Activated CD8-positive, alpha-beta memory T cell treated with anti-CD3 and anti-CD28 coated beads for 36 hours (primary cell): ENCODE results near the gene OR6N2. TPM values are rescaled to one million over a fixed set of nuclear protein-coding genes. Genes with fewer than 3 reads are reported as not detected.

Experiments used
- CTCF ChIA-PET: fragments of 350-600 bp; sonication (Branson Sonifier 250); formaldehyde crosslinking; loops from one replicate; lab custom pipeline; 2021; ENCODE audit warnings: antibody characterized with exemption; lab: Charles Lee
- POLR2A ChIA-PET: fragments of 350-600 bp; sonication (Branson Sonifier 250); formaldehyde crosslinking; loops from one replicate; lab custom pipeline; 2021; ENCODE audit warnings: antibody characterized with exemption; lab: Charles Lee
- total RNA-seq, 2 experiments: library from RNA; stranded (reverse); gene quantifications; one replicate each; pipeline ENCODE4 v1.2.3, GENCODE V29; 2021

Gene OR6N2
- total RNA-seq, 2 experiments from 2014 or later, result not detected

DNA sequence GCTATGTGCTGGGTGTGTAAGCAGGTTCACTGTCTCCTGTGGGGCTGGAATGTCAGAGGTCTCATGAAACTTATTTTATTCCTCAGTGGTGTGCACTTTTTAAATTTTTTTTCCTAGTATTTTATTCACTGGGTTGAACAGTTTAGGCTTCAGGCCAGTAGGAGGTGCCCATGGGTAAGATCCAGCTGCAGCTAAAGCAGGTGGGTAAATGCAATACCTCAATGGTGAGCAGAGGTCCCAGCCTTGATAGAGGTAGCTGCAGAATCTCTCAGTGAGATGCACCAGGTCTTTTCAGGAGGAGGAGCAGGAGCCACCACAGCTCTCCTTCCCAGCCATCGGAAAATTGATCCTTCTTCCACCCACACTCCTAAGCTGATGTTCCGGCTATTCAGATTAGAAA lies 12.6 kb upstream of the OR6N2 start:
- POLR2A ChIA-PET, result interaction anchor here (0.7 kb wide), 1 partner anchor 215 kb away, joined by 3 read pairs; no protein-coding TSS in a partner anchor

GRCh38 chr1:158771950-158772866 lies 8.8 kb downstream of the OR6N2 start, which contains the start of gene OR6N1:
OR6N1 (minus strand) TSS chr1:158772195; CDS start chr1:158766682, 5,513 bp downstream.
- CTCF ChIA-PET, result no interaction called here
- POLR2A ChIA-PET, result no interaction called here

More for the DNA sequence above, 12.6 kb upstream of the OR6N2 start:
- CTCF ChIA-PET, result interaction anchor here (0.9 kb wide), 1 partner anchor 204 kb away, joined by 4 read pairs; no protein-coding TSS in a partner anchor

DNA sequence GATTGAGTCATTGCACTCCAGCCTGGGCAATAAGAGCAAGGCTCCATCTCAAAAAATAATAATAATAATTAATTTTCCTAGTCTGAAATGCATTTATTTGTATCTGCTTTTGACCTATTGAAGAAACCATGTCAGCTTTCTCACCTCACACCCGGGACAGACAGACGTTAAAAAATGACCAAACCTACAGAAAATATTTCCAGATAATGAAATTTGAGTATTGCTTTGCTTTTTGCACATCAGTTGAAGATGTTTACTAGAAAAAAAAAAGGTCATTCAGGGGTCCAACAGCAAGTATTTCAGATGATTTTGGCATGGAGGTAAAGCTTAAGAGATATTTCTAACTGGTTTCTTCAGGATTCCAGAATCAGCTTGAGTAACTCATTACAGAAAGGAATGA lies 26.6 kb downstream of the OR6N2 start, which contains the start of gene OR6K6:
Gene OR6K6, plus strand, starts transcription at position 301 of the 400 bp plus-strand sequence. CDS start 168 bp downstream, outside the sequence.
- ChIA-PET CTCF (no interaction called here), POLR2A (no interaction called here)

DNA sequence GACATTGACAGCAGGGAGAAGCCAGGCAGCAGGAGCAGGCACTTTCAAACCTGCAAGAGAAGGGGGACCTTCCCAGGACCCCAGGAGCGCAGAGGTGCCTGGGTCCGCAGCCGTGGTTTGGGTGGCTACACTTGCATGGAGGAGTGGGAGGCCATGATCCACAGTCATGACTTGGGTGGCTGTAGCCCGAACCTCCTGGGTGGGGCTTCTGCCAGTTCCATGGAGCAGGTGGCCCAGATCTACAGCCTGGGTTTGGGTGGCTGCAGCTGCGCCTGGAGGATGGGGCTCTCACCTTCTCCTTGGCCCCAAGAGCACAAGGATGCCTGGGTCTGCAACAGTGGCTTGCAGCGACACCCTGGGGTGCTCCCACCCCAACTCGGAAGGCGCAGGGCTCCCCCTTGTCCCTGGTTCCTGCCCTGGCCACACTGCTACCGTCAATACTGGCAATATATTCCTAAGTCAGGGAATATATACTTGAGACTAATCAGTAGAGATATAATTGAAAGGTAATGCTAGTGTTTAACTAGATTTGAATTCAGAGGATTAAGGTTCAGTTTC lies 28.8 kb downstream of the OR6N2 start:
- ChIA-PET CTCF (no interaction called here), POLR2A (no interaction called here)

DNA sequence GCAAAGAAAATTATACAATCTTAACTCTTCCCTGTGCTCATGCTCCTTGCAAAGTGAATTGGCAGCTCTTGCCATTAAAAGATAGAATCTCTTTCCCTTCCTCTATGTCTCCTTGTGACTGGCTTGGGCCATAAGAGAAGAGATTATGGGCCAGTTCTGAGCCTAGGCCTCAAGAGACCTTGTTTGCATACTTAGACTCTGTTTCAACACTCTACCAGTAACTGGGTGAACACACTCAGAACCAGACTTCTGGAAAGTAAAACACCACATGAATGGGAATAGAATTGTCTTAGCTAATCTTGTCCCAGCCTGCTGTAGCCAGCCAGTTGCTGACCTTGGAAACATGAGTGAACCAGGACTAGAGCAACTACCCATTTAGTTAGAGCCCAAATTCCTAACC lies 45.2 kb downstream of the OR6N2 start:
- ChIA-PET CTCF (no interaction called here), POLR2A (no interaction called here)

GRCh38 chr1:158732524-158732923 lies 48.5 kb downstream of the OR6N2 start:
- ChIA-PET POLR2A (no interaction called here), CTCF (no interaction called here)

GRCh38 chr1:158731707-158732106 lies 49.3 kb downstream of the OR6N2 start:
- ChIA-PET POLR2A (no interaction called here), CTCF (no interaction called here)

GRCh38 chr1:158730453-158730852 lies 50.6 kb downstream of the OR6N2 start:
- ChIA-PET POLR2A (no interaction called here), CTCF (no interaction called here)

DNA sequence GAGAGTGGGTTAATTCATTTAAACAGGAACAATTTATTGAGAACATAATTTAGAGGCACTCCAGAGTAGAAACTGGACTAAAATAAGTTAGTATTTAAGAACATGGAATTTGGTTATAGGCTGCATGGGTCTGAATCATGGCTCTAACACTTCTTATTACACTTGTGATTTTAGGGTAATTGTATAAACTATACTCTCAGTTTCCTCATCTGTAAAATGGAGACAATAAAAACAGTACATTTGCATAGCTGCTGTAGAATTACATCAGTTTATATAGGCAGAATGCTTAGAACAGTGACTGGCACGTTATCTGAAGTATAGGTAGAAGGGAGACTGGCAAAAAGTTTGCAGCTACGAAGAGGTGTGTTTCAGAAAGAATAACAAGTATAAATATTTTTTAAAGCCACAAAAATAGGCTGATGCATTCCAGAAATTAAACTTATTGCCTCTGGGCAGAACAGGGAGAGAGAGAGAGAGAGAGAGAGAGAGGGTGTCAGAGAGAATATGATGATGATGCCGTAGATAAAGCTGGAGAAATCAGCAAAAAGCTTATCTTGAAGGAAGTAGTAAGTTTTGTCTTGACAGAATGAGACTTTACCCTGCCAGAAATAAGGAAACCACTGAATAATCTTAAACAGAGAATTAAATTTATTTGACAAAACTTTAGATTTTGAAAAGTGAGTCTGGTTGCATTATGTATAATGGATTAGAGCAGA lies 52.3 kb downstream of the OR6N2 start:
- ChIA-PET CTCF (no interaction called here), POLR2A (no interaction called here)

GRCh38 chr1:158724442-158724841 lies 56.6 kb downstream of the OR6N2 start:
- POLR2A ChIA-PET, result no interaction called here
- CTCF ChIA-PET, result no interaction called here

Other genes with a start within 250 kb of the OR6N2 start
- not detected for gene OR6Y1, start 226.8 kb downstream of the OR6N2 start, total RNA-seq
- gene OR6P1, start 210.6 kb downstream of the OR6N2 start, total RNA-seq, result not detected
- gene OR10X1, start 201.3 kb downstream of the OR6N2 start, total RNA-seq, result not detected
- not detected for gene OR10Z1, start 175.9 kb downstream of the OR6N2 start, total RNA-seq
- not detected for gene SPTA1, start 94.5 kb downstream of the OR6N2 start, total RNA-seq
- gene OR6K2, start 80.6 kb downstream of the OR6N2 start, total RNA-seq, result not detected
- not detected for gene OR6K3, start 60.5 kb downstream of the OR6N2 start, total RNA-seq
- not detected for gene OR6K6, start 26.5 kb downstream of the OR6N2 start, total RNA-seq
- gene OR6N1, start 9.0 kb downstream of the OR6N2 start, total RNA-seq, result not detected
- not detected for gene MNDA, start 50.1 kb upstream of the OR6N2 start, total RNA-seq
- gene PYHIN1, start 150.3 kb upstream of the OR6N2 start, total RNA-seq, result 10 to 100 TPM; 14.3 to 17.4 TPM
- gene IFI16, start 228.7 kb upstream of the OR6N2 start, total RNA-seq, result 100 to 1,000 TPM; 203 to 212 TPM